Activated CD4-positive, alpha-beta T cell treated with anti-CD3 and anti-CD28 coated beads for 4 hours (primary cell): Measurements from ENCODE around the gene PLA2G4D.
"Not testable (repeated sequence)": the region's sequence is repeated elsewhere in the genome, so short reads cannot be mapped to it uniquely, and the experiment has no call there.

Experiments
- DNase-seq, 2 donors: peaks; one replicate each; pipeline ENCODE4 v3.0.0-alpha.2; 2020

Gene PLA2G4D

GRCh38 chr15:42123546-42123945 lies 29.2 kb upstream of the PLA2G4D start:
- no peak for DNase-seq

DNA sequence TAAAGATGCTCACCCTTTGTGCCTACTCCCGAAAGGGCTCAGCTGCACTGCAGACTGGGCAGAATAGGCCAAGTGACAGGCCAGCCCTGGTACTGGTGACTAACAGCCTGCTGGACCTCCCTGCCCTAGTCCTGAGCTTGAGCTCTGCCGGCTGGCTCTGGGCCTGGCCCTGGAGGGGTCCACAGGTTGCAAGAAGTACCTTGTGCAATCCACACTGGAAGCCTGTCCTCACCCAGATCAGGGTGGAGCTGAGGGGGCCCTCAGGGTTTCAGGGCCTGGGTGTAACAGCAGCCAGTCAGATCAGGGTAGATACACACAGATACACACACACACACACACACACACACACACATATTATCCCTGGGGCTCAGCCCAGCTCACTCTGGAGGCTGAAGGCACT lies 27.3 kb upstream of the PLA2G4D start:
- DNase-seq = no peak

GRCh38 chr15:42121021-42121420 lies 26.7 kb upstream of the PLA2G4D start:
- DNase-seq = no peak

DNA sequence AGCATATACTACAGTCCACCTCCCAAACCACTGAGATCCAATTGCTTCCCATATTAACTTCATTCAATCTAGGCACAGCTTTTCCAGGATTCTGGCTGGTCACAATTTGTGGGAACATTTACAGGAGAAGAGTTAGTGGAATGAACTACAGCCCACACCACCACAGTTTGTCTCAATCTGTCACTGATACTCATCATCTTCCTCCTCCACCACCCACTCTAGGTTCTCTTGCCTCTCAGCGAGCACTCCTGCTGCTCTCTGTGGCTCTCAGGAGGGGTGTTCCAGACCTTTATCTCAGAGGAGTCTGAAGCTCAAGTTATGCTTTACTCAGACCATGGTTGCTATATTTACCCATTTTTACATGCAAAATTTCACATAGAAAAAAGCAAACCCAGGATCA lies 25.9 kb upstream of the PLA2G4D start:
- no peak for DNase-seq

- no peak for DNase-seq
These were observed 25.0 kb upstream of the PLA2G4D start for GRCh38 chr15:42119446-42119760.

- no peak for DNase-seq
These were observed 24.5 kb upstream of the PLA2G4D start for GRCh38 chr15:42118650-42119445.

GRCh38 chr15:42111924-42112323 lies 17.6 kb upstream of the PLA2G4D start:
- DNase-seq = no peak

GRCh38 chr15:42110367-42110766 lies 16.0 kb upstream of the PLA2G4D start:
- DNase-seq = no peak

DNA sequence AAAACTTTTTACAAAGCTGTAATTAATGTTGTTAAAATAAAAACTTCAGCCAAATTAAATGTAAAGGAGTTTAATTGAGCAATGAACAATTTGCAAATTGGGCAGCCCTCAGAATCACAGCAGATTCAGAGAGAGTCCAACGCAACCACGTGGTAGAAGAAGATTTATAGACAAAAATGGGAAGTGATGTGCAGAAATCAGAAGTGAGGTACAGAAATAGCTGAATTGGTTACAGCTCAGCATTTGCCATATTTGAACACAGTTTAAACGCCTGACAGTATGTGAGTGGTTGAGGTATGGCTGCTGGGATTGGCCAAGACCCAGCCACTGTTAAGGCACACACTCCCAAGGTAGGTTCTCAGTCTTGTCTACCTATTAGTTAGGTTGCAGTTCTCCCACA lies 14.4 kb upstream of the PLA2G4D start:
- no peak for DNase-seq

DNA sequence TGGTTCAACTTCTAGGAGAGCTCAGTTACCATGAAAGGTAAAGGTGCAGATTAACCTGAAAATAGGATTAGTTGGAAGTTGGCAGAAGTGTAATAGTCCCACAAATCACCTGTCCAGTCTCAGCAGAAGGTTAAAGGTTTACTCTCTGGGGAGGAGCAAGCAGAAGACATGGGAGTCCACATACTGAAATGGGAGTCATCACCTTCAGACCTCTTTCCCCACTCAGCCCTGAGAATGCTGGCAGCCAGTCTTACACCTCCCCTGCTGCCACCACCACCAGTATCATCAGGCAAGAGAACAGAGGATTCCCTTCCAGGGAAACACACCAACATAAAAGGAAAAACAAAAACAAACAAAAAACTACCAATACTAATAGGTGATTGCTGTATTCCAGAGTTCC lies 13.8 kb upstream of the PLA2G4D start:
- no peak for DNase-seq

- no peak for DNase-seq
These were observed 13.1 kb upstream of the PLA2G4D start for GRCh38 chr15:42107473-42107872.

- no peak for DNase-seq
These were observed 11.9 kb upstream of the PLA2G4D start for GRCh38 chr15:42106288-42106687.

DNA sequence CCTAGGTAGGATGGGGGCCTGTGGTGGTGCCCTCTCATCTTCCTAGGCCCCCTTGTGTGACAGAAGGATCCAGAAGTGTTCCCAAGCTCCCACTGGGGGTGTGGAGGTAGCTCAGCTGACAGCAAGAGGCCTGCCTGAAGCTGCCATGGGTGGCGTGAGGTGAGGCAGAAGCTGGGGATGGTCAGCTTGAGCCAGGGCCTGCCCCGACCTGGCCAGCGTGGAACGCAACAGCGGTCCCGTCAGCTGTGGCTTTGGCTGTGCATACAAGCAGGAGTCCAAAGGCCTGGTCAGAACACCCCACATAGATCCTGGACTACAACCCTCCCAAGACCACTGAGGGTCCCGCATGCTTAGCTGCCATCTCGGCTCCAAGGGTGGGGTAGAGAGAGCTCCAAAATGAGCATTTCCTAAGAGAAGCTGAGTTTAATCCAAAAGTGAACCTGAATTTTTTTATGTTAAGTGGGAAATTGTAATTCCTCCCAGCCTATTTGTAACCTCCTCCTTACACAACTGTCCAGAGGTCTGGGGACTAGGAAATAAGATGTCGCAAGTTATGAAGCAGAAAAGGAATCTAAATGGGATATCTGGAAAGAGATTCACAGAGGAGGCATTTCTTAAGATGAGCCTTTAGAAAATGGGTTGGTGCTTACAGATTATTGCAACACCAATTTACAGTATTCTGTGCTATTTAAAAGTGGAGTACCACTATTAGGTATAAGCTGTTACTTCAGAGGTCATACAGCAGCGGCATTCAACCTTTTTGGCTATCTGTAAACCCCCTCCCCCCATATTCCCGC lies 9.9 kb upstream of the PLA2G4D start:
- no peak for DNase-seq

DNA sequence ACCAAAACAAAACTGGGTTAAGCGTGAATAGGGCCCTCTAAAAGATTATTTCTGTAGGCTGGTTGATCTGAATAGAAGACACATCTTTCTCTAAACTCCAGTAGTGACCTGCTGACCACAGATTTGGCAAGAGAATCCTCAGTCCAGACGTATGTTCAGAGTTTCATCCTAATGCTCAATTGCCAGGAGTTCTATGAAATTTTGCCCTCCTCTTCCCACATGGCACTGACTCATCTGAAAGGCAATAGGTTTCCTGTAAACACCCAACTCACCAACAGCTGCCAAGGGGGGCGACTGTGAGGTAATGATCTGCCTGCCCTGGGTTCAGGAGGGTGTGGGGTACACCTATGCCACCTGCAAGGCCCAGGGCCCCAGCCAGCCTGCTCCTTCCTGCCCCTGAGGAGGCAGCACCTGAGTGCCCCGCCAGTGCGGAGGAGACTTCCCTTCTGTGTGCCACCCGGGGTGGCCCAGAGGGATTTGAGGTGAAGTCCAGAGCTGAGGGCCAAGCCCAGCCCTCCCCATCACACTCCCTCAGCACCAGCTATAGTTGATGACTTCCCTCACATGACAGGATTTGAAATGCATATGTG lies 8.4 kb upstream of the PLA2G4D start:
- no peak for DNase-seq

GRCh38 chr15:42101861-42102260 lies 7.5 kb upstream of the PLA2G4D start:
- DNase-seq = no peak

DNA sequence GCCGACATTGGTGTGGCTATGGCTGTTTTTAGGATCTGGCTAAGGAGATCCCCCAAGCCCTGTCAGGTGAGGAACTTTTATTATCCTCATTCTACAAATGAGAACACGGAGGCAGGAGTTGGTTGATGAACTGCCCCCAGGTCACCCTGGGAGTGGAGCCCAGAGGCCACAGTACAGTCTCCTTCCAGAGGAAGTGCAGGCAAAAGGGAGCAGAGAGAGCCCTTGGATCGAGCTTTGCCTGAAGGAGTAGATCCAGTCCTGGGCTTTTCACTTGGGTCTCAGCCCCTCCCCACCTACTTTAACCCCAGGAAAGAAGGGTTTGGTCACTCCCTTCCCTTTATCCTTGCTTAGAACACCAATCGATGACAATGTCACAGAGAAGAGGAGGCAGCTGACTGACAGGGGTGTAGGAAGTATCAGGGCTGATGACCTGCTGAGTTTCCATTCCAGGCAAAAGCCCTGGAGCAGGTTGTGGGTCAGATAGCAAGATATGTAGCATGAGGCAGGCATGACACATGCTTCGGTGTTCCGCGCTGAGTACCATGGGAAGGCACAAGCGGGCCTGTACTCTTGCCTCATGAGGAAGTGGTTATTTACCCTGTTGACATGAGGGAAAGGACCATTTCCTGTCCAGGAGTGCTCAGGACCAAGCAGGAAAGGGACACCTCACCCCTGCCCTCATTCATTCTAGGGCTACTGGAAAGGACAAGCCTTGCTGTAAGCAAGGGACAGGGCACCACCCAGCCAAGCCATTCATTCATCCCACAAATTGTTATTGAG lies 5.8 kb upstream of the PLA2G4D start:
- DNase-seq = no peak

- DNase-seq = no peak
These were observed 2.7 kb upstream of the PLA2G4D start for GRCh38 chr15:42097018-42097417.

- no peak for DNase-seq
These were observed 396 bp downstream of the PLA2G4D start for GRCh38 chr15:42093966-42094365.

DNA sequence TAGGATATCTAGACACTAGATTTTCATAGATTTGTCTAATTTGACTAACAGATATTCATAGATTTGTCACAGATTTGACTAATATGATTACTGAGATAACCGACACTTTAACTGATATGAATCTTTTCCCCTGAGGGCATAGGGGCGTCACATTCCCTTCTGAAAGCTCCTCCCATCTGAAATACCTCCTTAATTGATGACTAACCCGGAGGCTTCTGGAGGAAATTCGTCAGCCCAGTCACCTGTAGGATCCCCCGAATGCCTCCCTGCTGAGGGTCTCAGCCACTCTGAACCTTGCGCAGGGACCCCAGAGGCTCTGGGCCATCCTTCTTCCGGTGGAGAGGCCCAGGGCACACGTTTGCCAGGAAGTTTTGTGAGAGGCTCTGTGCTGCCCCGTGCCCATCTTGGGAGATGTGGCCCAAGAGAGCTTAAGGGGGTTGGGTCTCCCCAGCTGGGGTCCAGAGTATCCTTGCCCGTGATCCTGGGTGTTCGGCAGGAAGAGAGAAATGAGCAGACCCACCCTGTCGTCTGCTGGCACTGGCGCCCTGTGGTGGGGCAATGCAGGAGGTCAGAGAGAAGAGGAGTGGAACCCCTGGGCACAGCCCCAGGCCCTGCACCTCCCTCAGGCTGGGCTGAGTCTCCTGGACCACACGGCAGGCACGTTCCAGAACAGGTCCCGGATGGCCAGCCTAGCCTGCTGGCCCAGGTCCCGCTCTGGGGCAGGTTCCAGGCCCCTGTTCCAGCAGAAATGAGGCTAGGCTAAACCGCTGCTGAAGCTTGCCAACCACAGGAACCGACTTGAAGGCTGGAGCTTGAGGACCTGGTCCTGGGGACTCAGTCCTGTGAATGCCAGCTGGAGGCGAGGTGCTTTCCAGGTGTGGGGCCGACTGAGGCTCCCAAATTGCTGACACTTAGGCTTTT lies 1.7 kb downstream of the PLA2G4D start:
- no peak for DNase-seq

DNA sequence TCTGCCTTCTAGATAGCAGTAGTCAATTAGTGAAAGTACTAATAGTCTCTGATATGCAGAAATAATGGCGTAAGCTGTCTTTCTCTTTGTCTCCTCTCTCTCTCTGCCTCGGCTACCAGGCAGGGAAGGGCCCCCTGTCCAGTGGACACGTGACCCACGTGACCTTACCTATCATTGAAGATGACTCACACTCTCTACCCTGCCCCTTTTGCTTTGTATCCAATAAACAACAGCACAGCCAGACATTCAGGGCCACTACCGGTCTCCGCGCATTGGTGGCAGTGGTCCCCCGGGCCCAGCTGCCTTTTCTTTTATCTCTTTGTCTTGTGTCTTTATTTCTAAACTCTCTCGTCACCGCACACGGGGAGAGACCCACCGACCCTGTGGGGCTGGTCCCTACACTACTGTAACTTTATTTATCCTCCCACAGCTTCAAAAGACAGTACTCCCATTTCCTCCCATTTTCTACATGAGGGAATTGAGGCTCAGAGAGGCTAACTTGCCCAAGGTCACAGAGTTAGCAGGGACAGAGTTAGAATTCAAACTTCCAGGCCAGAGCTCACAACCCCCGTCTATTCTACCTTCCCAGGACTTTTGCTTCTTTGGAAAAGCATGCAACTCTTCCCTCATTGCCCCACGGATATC lies 2.5 kb downstream of the PLA2G4D start:
- not testable (repeated sequence) for DNase-seq

GRCh38 chr15:42090781-42091180 lies 3.6 kb downstream of the PLA2G4D start:
- DNase-seq = no peak

DNA sequence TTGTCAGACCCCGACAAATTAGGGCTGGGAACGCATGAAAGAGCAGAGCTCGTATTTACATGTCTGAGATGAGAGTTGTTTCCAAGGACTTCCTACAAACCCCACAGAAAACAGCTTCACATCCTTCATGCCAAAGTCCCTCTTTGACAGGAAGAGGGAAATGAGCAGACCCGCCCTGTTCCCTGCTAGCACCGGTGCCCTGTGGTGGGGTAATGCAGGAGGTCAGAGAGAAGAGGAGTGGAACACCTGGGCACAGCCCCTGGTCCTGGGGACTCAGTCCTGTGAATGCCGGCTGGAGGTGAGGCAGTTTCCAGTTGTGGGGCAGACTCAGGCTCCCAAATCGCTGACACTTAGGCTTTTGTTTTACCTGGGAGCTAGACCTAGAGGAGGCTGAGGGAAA lies 4.0 kb downstream of the PLA2G4D start:
- no peak for DNase-seq
